Thoracic aorta (tissue), 2 donors: Measurements from ENCODE around the gene KRTAP9-6. TPM values are rescaled to one million over a fixed set of nuclear protein-coding genes. Genes with fewer than 3 reads are reported as not detected.

ENCODE experiments used
- ATAC-seq: fragments of 150-250 bp; one replicate; pipeline ENCODE4 v1.8.0; 2017; ENCODE audit warnings: low read depth; ENCODE audit not compliant: insufficient number of reproducible peaks, low FRiP score
- DNase-seq: peaks from one replicate; pipeline ENCODE4 v3.0.0-alpha.2; 2020; ENCODE audit warnings: low spot score
- H3K27ac ChIP-seq, 2 donors: fragments of 200-600 bp; sonication (generic); 1 replicate in 1 of 2; 2 replicates in 1 of 2; pipeline ENCODE4 v1.5.1; 2016; ENCODE audit warnings: mild to moderate bottlenecking in 2 of 2, moderate library complexity in 2 of 2
- H3K27me3 ChIP-seq: fragments of 200-600 bp; sonication (generic); replicated peaks from 2 replicates; pipeline ENCODE4 v1.6.0; 2016; ENCODE audit warnings: mild to moderate bottlenecking; ENCODE audit not compliant: insufficient read depth
- H3K36me3 ChIP-seq: fragments of 200-600 bp; sonication (generic); one replicate; pipeline ENCODE4 v1.5.1; 2016
- H3K4me1 ChIP-seq, 2 donors: fragments of 200-600 bp; sonication (generic); 1 replicate in 1 of 2; 2 replicates in 1 of 2; pipeline versions ENCODE4 v1.5.1 to v1.6.0; 2016; ENCODE audit warnings: low read depth in 2 of 2, mild to moderate bottlenecking in 1 of 2; ENCODE audit not compliant: control insufficient read depth in 1 of 2
- H3K4me3 ChIP-seq: fragments of 200-600 bp; sonication (generic); 2 replicates; pipeline ENCODE4 v1.5.1; 2016; ENCODE audit warnings: mild to moderate bottlenecking
- H3K9me3 ChIP-seq: fragments of 200-600 bp; sonication (generic); 2 replicates; pipeline ENCODE4 v1.5.1; 2016
- total RNA-seq, 2 donors: library from RNA; depleted of rRNA; stranded (reverse); fragments of >200 nt; gene quantifications; one replicate each; pipeline versions ENCODE4 v1.1.0 to v1.2.3, GENCODE V29; 2016
- TF ChIP-seq, protein P1 (sequence below): fragments of 200-600 bp; sonication (generic); IDR thresholded peaks from one replicate; pipeline ENCODE4 v1.5.1; 2019; ENCODE audit warnings: antibody characterized with exemption

Gene KRTAP9-6
- total RNA-seq, 2 donors from 2014 or later: not detected

DNA sequence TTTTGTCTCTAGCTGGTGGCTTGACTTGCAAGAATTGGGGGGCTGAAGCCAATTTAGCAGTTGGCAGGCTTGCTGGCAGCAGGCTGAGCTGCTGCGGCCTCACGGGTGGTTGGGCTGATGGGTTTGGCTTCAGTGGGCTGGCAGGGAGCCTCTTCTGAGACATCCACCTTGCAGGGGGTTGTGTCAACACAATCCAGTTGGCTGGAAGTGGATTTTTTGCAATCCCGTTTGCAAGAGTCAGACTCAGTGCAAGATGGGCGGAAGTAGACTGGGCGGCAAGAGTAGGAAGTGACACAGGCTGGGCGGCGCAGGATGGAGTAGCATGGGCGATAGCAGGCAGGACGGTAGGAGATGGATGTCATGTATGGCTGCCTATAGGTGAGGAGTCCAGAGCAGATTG is 42.5 kb downstream of the KRTAP9-6 start:
- peaks cover 0 to 9% of the 10 kb centered on the region in 2 donors for H3K4me1 ChIP-seq
- no peak overlapping the region for H3K27ac ChIP-seq
- DNase-seq (no peak), ATAC-seq (no peak)
- no peak overlapping the region for H3K4me3 ChIP-seq
- TF ChIP-seq, protein P1, sequence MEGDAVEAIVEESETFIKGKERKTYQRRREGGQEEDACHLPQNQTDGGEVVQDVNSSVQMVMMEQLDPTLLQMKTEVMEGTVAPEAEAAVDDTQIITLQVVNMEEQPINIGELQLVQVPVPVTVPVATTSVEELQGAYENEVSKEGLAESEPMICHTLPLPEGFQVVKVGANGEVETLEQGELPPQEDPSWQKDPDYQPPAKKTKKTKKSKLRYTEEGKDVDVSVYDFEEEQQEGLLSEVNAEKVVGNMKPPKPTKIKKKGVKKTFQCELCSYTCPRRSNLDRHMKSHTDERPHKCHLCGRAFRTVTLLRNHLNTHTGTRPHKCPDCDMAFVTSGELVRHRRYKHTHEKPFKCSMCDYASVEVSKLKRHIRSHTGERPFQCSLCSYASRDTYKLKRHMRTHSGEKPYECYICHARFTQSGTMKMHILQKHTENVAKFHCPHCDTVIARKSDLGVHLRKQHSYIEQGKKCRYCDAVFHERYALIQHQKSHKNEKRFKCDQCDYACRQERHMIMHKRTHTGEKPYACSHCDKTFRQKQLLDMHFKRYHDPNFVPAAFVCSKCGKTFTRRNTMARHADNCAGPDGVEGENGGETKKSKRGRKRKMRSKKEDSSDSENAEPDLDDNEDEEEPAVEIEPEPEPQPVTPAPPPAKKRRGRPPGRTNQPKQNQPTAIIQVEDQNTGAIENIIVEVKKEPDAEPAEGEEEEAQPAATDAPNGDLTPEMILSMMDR: no peak
- no peaks in the 10 kb centered on the region for H3K36me3 ChIP-seq
- no peaks in the 10 kb centered on the region for H3K27me3 ChIP-seq
- H3K9me3 ChIP-seq: no peaks in the 10 kb centered on the region

DNA sequence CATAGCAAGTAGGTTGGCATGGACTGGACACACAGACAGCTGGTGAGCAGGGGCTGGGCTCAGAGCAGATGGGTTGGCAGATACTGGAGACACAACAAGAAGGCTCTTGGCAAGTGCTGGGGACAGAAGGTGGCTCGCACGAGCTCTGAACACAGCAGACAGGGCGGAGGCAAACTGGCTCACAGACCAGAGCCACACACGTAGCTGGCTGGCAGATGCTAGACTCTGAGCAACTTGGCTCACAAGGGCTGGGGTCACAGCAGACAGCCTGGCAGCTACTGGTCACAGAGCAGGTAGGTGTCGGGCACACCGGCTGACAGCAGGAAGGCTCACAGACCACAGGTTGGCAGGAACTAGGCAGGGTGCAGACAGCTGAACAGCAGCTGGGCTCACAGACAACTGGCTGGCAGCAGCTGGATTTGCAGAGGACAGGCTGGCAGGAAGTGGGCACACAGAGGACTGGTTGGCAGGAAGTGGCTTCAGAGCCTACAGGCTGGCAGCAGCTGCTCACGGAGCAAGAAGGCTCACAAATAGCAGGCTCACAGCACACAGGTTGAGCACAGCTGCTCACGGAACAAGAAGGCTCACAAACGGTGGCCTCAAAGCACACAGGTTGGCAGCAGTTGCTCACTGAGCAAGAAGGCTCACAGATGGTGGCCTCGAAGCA is 43.2 kb downstream of the KRTAP9-6 start:
- TF ChIP-seq, protein P1: no peak
- Histone ChIP-seq H3K27me3 (no peaks in the 10 kb centered on the region), H3K4me1 (peaks cover 0 to 9% of the 10 kb centered on the region in 2 donors), H3K4me3 (peak overlapping the region; percentile 19), H3K27ac (no peak overlapping the region), H3K36me3 (no peaks in the 10 kb centered on the region), H3K9me3 (no peaks in the 10 kb centered on the region)
- DNase-seq (no peak), ATAC-seq (no peak)

GRCh38 chr17:41308918-41309359 is 43.8 kb downstream of the KRTAP9-6 start, which contains the start of gene KRTAP16-1:
KRTAP16-1 (minus strand) TSS chr17:41309309; CDS start chr17:41309253, 56 bp downstream.
- no peaks in the 10 kb centered on the region for H3K27me3 ChIP-seq
- TF ChIP-seq, protein P1: no peak
- no peaks in the 10 kb centered on the region for H3K36me3 ChIP-seq
- H3K4me3 ChIP-seq: peak within 1 kb of the TSS; percentile 19
- ATAC-seq: no peak
- no peaks in the 10 kb centered on the region for H3K9me3 ChIP-seq
- DNase-seq: no peak
- H3K27ac ChIP-seq: no peak within 1 kb of the TSS
- peaks cover 0 to 9% of the 10 kb centered on the region in 2 donors for H3K4me1 ChIP-seq

- DNase-seq (no peak), ATAC-seq (no peak)
- no peaks in the 10 kb centered on the region for H3K9me3 ChIP-seq
- TF ChIP-seq, protein P1: no peak
- peaks cover 0 to 9% of the 10 kb centered on the region in 2 donors for H3K4me1 ChIP-seq
- H3K4me3 ChIP-seq: no peak overlapping the region
- H3K27ac ChIP-seq: no peak overlapping the region
- H3K27me3 ChIP-seq: no peaks in the 10 kb centered on the region
- no peaks in the 10 kb centered on the region for H3K36me3 ChIP-seq
These were observed 45.9 kb downstream of the KRTAP9-6 start for GRCh38 chr17:41311111-41311510.

- H3K36me3 ChIP-seq: no peaks in the 10 kb centered on the region
- H3K27me3 ChIP-seq: no peaks in the 10 kb centered on the region
- H3K4me3 ChIP-seq: no peak within 1 kb of the TSS
- TF ChIP-seq, protein P1: no peak
- peaks cover 5% of the 10 kb centered on the region for H3K9me3 ChIP-seq
- DNase-seq (no peak), ATAC-seq (no peak)
- H3K4me1 ChIP-seq: no peaks in the 10 kb centered on the region
- H3K27ac ChIP-seq: no peak within 1 kb of the TSS
These were observed 50.1 kb downstream of the KRTAP9-6 start, which contains the start of gene KRTAP17-1 for GRCh38 chr17:41315204-41315794. KRTAP17-1 (minus strand) TSS chr17:41315710; CDS start chr17:41315650, 60 bp downstream.
